Measurements from ENCODE around the gene PTPRN2.

DNA sequence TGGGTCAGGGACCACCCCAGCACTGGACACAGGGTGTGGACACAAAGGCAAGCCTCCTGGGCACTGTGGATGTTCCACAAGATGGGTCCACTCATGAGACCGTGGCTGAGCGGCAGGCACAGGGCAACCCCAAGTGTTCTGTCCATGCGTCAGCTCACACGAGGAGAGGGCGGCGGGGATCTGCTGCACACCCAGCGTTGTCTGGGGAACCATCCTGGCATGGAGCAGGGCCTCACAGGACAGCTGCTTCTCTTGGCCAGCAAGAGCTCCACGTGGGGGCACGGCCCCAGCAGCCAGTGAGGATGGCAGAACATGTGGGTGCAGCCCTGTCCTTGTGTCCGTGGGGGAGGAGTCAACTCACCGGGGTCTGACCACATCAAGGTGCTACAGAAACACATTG lies 195.4 kb downstream of the PTPRN2 start:
- TF ChIP-seq, protein P1, sequence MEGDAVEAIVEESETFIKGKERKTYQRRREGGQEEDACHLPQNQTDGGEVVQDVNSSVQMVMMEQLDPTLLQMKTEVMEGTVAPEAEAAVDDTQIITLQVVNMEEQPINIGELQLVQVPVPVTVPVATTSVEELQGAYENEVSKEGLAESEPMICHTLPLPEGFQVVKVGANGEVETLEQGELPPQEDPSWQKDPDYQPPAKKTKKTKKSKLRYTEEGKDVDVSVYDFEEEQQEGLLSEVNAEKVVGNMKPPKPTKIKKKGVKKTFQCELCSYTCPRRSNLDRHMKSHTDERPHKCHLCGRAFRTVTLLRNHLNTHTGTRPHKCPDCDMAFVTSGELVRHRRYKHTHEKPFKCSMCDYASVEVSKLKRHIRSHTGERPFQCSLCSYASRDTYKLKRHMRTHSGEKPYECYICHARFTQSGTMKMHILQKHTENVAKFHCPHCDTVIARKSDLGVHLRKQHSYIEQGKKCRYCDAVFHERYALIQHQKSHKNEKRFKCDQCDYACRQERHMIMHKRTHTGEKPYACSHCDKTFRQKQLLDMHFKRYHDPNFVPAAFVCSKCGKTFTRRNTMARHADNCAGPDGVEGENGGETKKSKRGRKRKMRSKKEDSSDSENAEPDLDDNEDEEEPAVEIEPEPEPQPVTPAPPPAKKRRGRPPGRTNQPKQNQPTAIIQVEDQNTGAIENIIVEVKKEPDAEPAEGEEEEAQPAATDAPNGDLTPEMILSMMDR (conservative IDR thresholded peaks at IDR 0.05 in 1 of 2, IDR thresholded peaks at IDR 0.05 in 1 of 2; ENCODE audit: low read depth in 1 of 2, low read length in 2 of 2): no peak
- TF ChIP-seq EZH2 (IDR thresholded peaks at IDR 0.05; ENCODE audit: low read length, missing control alignments): no peak

Data from fibroblast of lung (primary cell).